CD14-positive monocyte (primary cell): ENCODE measurements around the gene BRF1. TPM values are rescaled to one million over a fixed set of nuclear protein-coding genes. Genes with fewer than 3 reads are reported as not detected.
A peak's percentile ranks its signal among the peaks of the same experiment; 100 is the strongest.

Experiments
- DNase-seq, 3 donors: peaks; one replicate each; pipeline ENCODE4 v3.0.0-alpha.2; 2011 to 2022
- H2AFZ ChIP-seq: 2 replicates; pipeline ENCODE4 v1.6.0; 2012; ENCODE audit warnings: mild to moderate bottlenecking, low read depth, low read length, inconsistent platforms; ENCODE audit not compliant: insufficient read depth, poor library complexity, severe bottlenecking
- H3K27ac ChIP-seq, 2 donors: 1 replicate in 1 of 2; 2 replicates in 1 of 2; pipeline ENCODE4 v1.5.1; 2012 to 2013; ENCODE audit warnings: low read length in 2 of 2, control low read depth in 1 of 2, inconsistent platforms in 1 of 2, low read depth in 1 of 2, mild to moderate bottlenecking in 1 of 2
- H3K27me3 ChIP-seq, 2 donors: one replicate each; pipeline versions ENCODE4 v1.6.0 to v1.6.1; 2011 to 2013; ENCODE audit warnings: low read length in 2 of 2; ENCODE audit not compliant: control insufficient read depth in 2 of 2, insufficient read depth in 2 of 2
- H3K36me3 ChIP-seq, 2 donors: replicated peaks in 1 of 2; 1 replicate in 1 of 2; 2 replicates in 1 of 2; pipeline versions ENCODE4 v1.5.1 to v1.6.1; 2012 to 2013; ENCODE audit warnings: low read length in 2 of 2, control low read depth in 1 of 2, inconsistent platforms in 1 of 2, mild to moderate bottlenecking in 1 of 2; ENCODE audit not compliant: insufficient read depth in 2 of 2, control insufficient read depth in 1 of 2
- H3K4me1 ChIP-seq, 2 donors: 1 replicate in 1 of 2; 2 replicates in 1 of 2; pipeline versions ENCODE4 v1.5.1 to v1.6.1; 2012 to 2013; ENCODE audit warnings: low read length in 2 of 2, control low read depth in 1 of 2, inconsistent platforms in 1 of 2, mild to moderate bottlenecking in 1 of 2, moderate library complexity in 1 of 2; ENCODE audit not compliant: insufficient read depth in 2 of 2, control insufficient read depth in 1 of 2
- H3K4me2 ChIP-seq: replicated peaks from 2 replicates; pipeline ENCODE3; 2012; ENCODE audit warnings: low read length, moderate library complexity, mild to moderate bottlenecking; ENCODE audit not compliant: poor library complexity, severe bottlenecking; ENCODE audit errors: extremely low read depth
- H3K4me3 ChIP-seq, 3 experiments: fragments of 200-600 bp in 1 of 3; sonication (generic) in 1 of 3; replicated peaks in 1 of 3; 1 replicate in 2 of 3; 2 replicates in 1 of 3; pipeline ENCODE4 v1.5.1; 2011 to 2013; ENCODE audit warnings: low read length in 3 of 3, mild to moderate bottlenecking in 3 of 3, control low read depth in 2 of 3, low read depth in 2 of 3, inconsistent platforms in 1 of 3, moderate library complexity in 1 of 3
- H3K79me2 ChIP-seq: 2 replicates; pipeline ENCODE4 v1.6.0; 2012; ENCODE audit warnings: mild to moderate bottlenecking, control low read depth, inconsistent platforms, low read length, moderate library complexity; ENCODE audit not compliant: insufficient read depth
- H3K9ac ChIP-seq: 2 replicates; pipeline ENCODE4 v1.6.0; 2017; ENCODE audit warnings: low read length, mild to moderate bottlenecking; ENCODE audit not compliant: insufficient read depth, poor library complexity, severe bottlenecking
- H3K9me3 ChIP-seq, 2 donors: replicated peaks in 1 of 2; 1 replicate in 1 of 2; 2 replicates in 1 of 2; pipeline versions ENCODE4 v1.5.1 to v1.6.1; 2012 to 2013; ENCODE audit warnings: low read length in 2 of 2, control low read depth in 1 of 2; ENCODE audit not compliant: control insufficient read depth in 1 of 2, insufficient read depth in 1 of 2
- H4K20me1 ChIP-seq: 2 replicates; pipeline ENCODE4 v1.6.0; 2012; ENCODE audit warnings: mild to moderate bottlenecking, low read length, control low read depth, moderate library complexity; ENCODE audit not compliant: insufficient read depth
- H3K27ac Mint-ChIP-seq, 7 donors: one replicate each; pipeline ENCODE4 v1.8.0; 2020; ENCODE audit warnings: mild to moderate bottlenecking in 7 of 7, mixed read lengths in 7 of 7, moderate library complexity in 6 of 7, inconsistent platforms in 2 of 7
- H3K27me3 Mint-ChIP-seq, 3 donors: one replicate each; pipeline ENCODE4 v1.8.0; 2021 to 2022; ENCODE audit warnings: low read depth in 3 of 3, mild to moderate bottlenecking in 3 of 3, mixed read lengths in 3 of 3, moderate library complexity in 3 of 3, inconsistent platforms in 1 of 3
- H3K36me3 Mint-ChIP-seq, 2 donors: one replicate each; pipeline ENCODE4 v1.8.0; 2020; ENCODE audit warnings: mixed read lengths in 2 of 2, inconsistent platforms in 1 of 2, mild to moderate bottlenecking in 1 of 2
- H3K4me1 Mint-ChIP-seq: one replicate; pipeline ENCODE4 v1.8.0; 2020; ENCODE audit warnings: mild to moderate bottlenecking, mixed read lengths
- H3K4me3 Mint-ChIP-seq, 2 donors: one replicate each; pipeline ENCODE4 v1.8.0; 2020; ENCODE audit warnings: mild to moderate bottlenecking in 2 of 2, mixed read lengths in 2 of 2, moderate library complexity in 1 of 2
- H3K9me3 Mint-ChIP-seq, 7 donors: one replicate each; pipeline ENCODE4 v1.8.0; 2020 to 2022; ENCODE audit warnings: mixed read lengths in 7 of 7, mild to moderate bottlenecking in 6 of 7, moderate library complexity in 6 of 7, inconsistent platforms in 2 of 7
- WGBS: methylation state at CpG from one replicate; pipeline ENCODE4 v1.1.5; 2013; ENCODE audit warnings: missing lambda C conversion rate; ENCODE audit not compliant: insufficient coverage; 5-methylcytosine and 5-hydroxymethylcytosine counted together
- intact Hi-C, 2 donors: fragments of 100-400 bp; cut with micrococcal nuclease; formaldehyde crosslinking; loops; one replicate each; pipeline versions ENCODE4 v1.15.0 to v1.15.1; 2023
- polyA plus RNA-seq, 3 donors: library from polyadenylated mRNA; depleted of rRNA in 1 of 3; unstranded in 2 of 3; stranded (reverse) in 1 of 3; fragments of 300-500 nt in 2 of 3; fragments of >200 nt in 1 of 3; fragmentation: Illumina TruSeq in 2 of 3; gene quantifications; 1 replicate in 2 of 3; 2 replicates in 1 of 3; pipeline ENCODE4 v1.2.3, GENCODE V29; 2012 to 2021
- TF ChIP-seq, protein P1 (sequence below): fragments of 200-600 bp; IDR thresholded peaks from one replicate; pipeline ENCODE4 v1.8.0; 2022; ENCODE audit warnings: antibody characterized with exemption, mild to moderate bottlenecking

Gene BRF1
- polyA plus RNA-seq, 3 donors = 2.3 to 20.5 (median 2.5) TPM

DNA sequence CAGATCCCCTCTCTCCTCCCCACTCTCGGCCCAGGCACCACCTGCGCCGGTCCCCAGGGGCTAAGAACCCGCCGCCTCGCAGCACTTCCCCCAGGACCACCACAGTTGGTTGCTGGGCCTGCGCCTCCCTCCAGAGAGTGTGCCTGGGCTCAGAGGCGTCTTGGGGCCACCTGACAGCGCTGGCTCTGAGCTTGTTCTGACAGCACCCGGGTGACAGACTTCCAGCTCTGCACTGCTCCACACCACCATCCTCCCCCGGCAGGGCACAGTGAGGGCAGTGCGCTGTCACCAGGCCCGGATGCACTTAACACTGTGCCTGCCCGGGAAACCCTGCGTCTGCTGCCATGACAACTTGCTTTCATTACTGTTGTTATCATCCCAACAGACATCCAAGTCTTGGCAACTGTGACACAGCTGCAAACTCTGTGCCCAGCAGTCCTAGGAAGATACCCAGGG lies 6.6 kb downstream of the BRF1 start:
- H3K27ac ChIP-seq = no peak overlapping the region
- H3K79me2 ChIP-seq = peaks cover 93% of the 10 kb centered on the region
- DNase-seq = peak; percentile 11 to 49 (median 24)
- H3K4me3 ChIP-seq = no peak overlapping the region
- peaks cover 59% of the 10 kb centered on the region for H3K4me1 Mint-ChIP-seq
- H3K4me3 Mint-ChIP-seq = peak overlapping the region in 1 of 2 donors; percentile 16
- intact Hi-C loops = no loop called here
- H3K27ac Mint-ChIP-seq = peak overlapping the region in 5 of 7 donors; percentile 1 to 76 (median 52)
- H3K4me1 ChIP-seq = peaks cover 47 to 51% of the 10 kb centered on the region in 2 donors
- 9% methylated on average over 12 of the region's 15 CpGs for WGBS
- H3K4me2 ChIP-seq = no peak overlapping the region
- TF ChIP-seq, protein P1, sequence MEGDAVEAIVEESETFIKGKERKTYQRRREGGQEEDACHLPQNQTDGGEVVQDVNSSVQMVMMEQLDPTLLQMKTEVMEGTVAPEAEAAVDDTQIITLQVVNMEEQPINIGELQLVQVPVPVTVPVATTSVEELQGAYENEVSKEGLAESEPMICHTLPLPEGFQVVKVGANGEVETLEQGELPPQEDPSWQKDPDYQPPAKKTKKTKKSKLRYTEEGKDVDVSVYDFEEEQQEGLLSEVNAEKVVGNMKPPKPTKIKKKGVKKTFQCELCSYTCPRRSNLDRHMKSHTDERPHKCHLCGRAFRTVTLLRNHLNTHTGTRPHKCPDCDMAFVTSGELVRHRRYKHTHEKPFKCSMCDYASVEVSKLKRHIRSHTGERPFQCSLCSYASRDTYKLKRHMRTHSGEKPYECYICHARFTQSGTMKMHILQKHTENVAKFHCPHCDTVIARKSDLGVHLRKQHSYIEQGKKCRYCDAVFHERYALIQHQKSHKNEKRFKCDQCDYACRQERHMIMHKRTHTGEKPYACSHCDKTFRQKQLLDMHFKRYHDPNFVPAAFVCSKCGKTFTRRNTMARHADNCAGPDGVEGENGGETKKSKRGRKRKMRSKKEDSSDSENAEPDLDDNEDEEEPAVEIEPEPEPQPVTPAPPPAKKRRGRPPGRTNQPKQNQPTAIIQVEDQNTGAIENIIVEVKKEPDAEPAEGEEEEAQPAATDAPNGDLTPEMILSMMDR = no peak
- H3K27me3 Mint-ChIP-seq = peaks cover 2 to 4% (median 2%) of the 10 kb centered on the region in 3 donors
- H3K27me3 ChIP-seq = no peaks in the 10 kb centered on the region
- H3K36me3 ChIP-seq = no peaks in the 10 kb centered on the region
- no peak overlapping the region for H2AFZ ChIP-seq
- H3K9me3 Mint-ChIP-seq = no peaks in the 10 kb centered on the region
- H3K36me3 Mint-ChIP-seq = peaks cover 14 to 16% of the 10 kb centered on the region in 2 donors
- peaks cover 63% of the 10 kb centered on the region for H4K20me1 ChIP-seq
- H3K9me3 ChIP-seq = no peaks in the 10 kb centered on the region
- H3K9ac ChIP-seq = no peak overlapping the region

DNA sequence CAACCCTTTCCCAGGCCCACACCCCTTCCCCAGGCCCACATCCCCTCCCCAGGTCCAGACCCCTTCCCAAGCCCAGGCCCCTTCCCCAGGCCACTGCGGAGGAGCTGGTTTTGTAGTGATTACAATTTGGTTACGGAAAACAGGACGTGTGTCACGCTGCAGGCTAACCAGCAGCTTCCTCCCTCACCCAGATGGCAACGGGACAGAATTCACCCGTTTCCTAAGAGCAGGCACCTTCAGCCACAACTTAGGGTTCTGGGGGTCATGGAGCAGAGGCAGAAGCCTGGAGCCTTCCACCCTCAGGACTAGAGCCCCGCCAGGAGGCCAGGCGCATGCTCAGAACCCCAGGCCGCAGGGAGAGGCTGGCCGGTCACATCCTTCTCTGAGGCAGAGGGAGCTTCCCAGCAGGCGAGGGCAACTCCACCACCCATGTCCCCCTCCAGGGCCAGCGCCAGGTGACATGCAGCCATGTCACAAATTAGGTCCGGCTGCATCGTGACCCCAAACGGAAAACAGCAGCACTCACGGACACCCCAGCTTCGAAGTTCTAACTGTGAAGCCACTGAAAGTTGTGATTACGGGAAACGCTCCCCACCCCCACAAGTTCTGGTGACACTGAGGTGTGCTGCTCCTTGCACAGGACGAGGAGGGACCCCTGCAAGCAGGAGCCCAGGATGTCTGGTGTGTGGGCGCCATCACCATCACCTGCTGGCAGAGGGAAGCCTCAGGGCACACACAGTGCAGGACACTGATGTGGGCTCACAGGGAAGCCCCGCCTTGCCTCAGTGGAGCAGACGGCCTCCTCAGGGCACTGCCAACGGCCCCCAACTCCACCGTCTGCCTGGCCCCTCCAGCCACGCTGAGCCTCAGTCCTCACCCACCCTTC lies 7.7 kb downstream of the BRF1 start:
- H3K4me2 ChIP-seq = peak overlapping the region; percentile 61
- H3K27me3 Mint-ChIP-seq = peaks cover 2 to 4% (median 2%) of the 10 kb centered on the region in 3 donors
- peak overlapping the region; percentile 59 for H3K9ac ChIP-seq
- H4K20me1 ChIP-seq = peaks cover 53% of the 10 kb centered on the region
- whole genome bisulfite sequencing = 9% methylated on average over 22 of the region's 26 CpGs
- H2AFZ ChIP-seq = peak overlapping the region; percentile 54
- peak overlapping the region; percentile 58 to 75 for H3K4me3 Mint-ChIP-seq
- TF ChIP-seq, protein P1 = no peak
- H3K36me3 ChIP-seq = no peaks in the 10 kb centered on the region
- peak overlapping the region in 1 of 3 experiments; percentile 68 for H3K4me3 ChIP-seq
- DNase-seq = peak in 2 of 3 donors; percentile 23 to 37
- peaks cover 12 to 16% of the 10 kb centered on the region in 2 donors for H3K36me3 Mint-ChIP-seq
- no peaks in the 10 kb centered on the region for H3K9me3 Mint-ChIP-seq
- H3K4me1 Mint-ChIP-seq = peaks cover 49% of the 10 kb centered on the region
- H3K27ac ChIP-seq = peak overlapping the region; percentile 2 to 64
- peak overlapping the region in 6 of 7 donors; percentile 51 to 82 (median 72) for H3K27ac Mint-ChIP-seq
- no peaks in the 10 kb centered on the region for H3K9me3 ChIP-seq
- intact Hi-C loops = no loop called here
- H3K27me3 ChIP-seq = no peaks in the 10 kb centered on the region
- H3K79me2 ChIP-seq = peaks cover 87% of the 10 kb centered on the region
- peaks cover 43 to 46% of the 10 kb centered on the region in 2 donors for H3K4me1 ChIP-seq
